ENCODE data around the gene PTPN4.

DNA sequence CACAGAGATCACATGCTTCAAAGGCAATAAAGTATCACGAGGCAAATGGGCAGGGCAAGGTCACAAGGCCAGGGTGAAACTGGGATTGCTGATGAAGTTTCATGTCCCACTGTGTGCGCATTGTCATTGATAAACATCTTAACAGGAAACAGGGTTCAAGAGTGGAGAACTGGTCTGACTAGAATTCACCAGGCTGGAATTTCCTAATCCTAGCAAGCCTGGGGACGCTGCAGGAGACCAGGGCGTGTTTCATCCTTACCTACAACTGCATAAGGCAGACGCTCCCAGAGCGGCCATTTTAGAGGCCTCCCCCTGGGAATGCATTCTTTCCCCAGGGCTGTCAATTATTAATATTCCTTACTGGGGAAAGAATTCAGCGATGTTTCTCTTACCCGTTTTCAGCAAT is 33.2 kb downstream of the PTPN4 start:
- TF ChIP-seq CSDC2 (CRISPR knock-in tag; IDR thresholded peaks at IDR 0.05) (no peak), GLIS3 (CRISPR knock-in tag; IDR thresholded peaks at IDR 0.05) (no peak), OSR1 (CRISPR knock-in tag; IDR thresholded peaks at IDR 0.05) (no peak), TCF4 (CRISPR knock-in tag; IDR thresholded peaks at IDR 0.05; ENCODE audit: borderline replicate concordance) (no peak), ZFP3 (CRISPR knock-in tag; IDR thresholded peaks at IDR 0.05) (no peak), ZC3H10 (CRISPR knock-in tag; IDR thresholded peaks at IDR 0.05) (no peak), ESRRG (CRISPR knock-in tag; IDR thresholded peaks at IDR 0.05) (no peak), ARNTL (CRISPR knock-in tag; IDR thresholded peaks at IDR 0.05; ENCODE audit: borderline replicate concordance, low read depth) (no peak)
